NCI-H82 treated with DMSO at 0.1 percent for 48 hours (cell line): Measurements from ENCODE around the gene CD33.
"Not testable (repeated sequence)": the region's sequence is repeated elsewhere in the genome, so short reads cannot be mapped to it uniquely, and the experiment has no call there.

Experiments
- DNase-seq: peaks from one replicate; lab custom pipeline; 2025; ENCODE audit not compliant: unreplicated experiment; lab: John Stamatoyannopoulos, UW

The CD33 gene

GRCh38 chr19:51224898-51225393, at the start of gene CD33:
CD33 (plus strand) TSS chr19:51225080; CDS start chr19:51225119, 39 bp downstream.
- not testable (repeated sequence) for DNase-seq

DNA sequence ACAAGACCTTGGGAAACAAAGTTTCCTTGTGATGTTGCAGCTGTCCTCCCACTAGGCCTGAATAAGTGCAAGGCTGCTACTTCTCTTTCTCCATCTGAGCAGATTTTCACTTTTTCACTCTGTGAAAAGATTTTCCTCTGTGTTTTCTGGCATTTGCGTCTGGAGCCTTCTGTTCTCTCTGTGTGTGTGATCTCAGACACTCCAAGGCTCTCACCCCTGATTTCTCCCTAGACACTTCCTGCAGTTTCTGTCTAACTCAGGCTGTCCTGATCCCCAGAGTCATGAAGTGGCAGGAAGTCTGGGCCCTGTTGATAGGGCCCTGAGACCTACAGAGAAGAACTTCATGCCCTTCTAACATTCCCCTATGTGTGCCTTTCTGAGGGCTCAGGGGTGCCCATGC, 45.6 kb upstream of the CD33 start:
- no peak for DNase-seq

DNA sequence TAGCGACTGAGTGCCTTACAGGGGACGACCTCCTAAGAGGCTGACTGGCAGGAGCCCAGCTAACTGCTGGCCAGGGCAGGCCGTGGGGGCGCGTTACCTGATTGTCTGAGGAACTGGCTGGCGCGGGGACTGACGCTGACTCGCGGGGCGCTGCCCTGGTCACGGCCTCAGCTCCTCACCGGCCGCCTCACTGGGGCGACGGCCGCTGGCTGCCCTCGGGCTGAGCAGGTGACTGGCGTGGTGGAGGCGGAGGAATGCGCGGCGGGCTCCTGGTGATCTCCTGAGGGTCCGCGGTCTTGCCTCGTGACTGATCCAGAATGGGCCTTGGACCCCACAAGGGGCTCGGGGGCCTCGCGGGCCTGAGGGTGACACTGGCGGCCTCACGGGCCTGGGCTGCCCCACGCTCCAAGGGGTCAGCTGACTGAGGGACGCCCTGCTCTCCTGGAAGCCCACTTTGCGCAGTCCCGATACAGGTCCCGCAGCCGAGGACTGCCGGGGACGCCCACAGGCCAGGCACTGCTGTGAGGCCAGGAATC, 43.4 kb upstream of the CD33 start:
- DNase-seq: no peak

- no peak for DNase-seq
These were observed 42.9 kb upstream of the CD33 start for GRCh38 chr19:51181913-51182419.

DNA sequence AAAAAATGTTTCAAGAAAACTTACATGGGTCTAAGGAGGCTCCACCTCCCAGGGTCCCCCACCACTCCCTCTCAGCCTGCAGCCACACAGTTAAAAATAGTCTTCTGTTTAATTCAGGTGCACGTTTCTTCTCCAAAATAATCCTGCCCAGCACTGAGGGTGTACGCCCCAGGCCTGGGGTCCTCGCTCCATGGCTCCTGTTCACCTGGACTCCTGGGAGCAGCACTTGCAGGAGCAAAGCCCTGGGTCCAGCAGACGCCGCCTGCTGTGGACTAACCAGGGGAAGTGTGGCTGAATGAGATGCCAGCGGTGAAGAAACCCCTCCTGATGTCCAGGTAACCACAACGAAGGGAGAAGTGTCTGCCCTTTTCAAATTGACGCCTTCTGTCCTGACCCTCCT, 41.3 kb upstream of the CD33 start:
- DNase-seq: no peak

- no peak for DNase-seq
These were observed 39.6 kb upstream of the CD33 start for GRCh38 chr19:51185069-51185867.

DNA sequence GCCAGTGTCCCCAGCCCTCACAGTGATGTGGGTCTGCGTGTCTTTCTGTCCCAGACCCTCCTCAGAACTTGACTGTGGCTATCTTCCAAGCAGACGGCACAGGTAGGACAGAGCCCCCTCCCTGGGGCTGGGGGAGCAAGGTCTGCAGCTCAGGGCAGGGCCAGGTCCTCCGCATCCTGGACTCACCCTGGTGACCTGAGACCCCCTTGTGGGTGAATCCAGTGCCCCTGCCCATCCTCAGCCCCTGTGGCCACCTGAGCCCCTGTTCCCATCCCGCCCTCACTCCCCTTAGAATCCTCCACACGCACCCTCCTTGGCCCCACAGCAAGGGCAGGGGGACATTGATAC, 39.0 kb upstream of the CD33 start:
- no peak for DNase-seq

- no peak for DNase-seq
These were observed 38.6 kb upstream of the CD33 start for GRCh38 chr19:51186323-51186722.

DNA sequence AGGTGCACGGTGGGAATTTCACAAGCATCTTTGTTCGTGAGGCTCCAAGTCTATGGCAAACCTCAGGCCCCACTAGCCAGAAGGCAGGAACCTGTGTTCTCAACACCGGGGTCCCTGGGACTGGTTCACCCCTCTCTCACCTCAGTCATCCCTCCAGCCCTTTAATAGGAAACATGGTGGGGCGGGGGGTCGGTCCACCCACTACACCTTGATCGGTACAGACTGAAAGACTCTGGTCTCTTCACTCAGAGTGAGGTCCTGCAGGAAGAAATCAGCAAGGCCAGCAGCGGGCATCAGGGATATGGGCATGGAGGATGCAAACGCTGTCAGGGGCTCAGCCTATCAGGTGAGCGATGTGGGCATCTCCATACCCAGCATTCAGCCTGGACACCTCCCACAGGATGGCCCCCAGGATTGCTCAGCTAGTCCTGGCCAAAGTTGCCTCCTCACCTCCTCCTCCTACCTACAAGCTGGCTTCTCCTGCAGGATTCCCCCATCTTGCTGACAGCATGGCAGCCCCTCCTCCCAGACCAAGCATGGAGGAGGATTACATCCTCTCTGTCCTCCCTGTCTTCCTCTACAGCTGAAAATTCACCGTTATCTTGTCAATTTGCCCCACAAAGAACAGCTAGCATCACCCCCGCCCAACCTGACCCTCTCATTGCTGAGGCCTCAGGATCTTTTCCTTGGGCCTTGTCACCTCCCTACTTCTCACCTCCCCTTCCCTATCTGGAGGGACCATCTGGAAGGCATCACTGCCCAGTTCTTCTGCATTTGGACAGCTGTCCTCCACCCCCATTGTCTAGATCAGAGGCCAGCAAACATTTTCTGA, 37.3 kb upstream of the CD33 start:
- DNase-seq: no peak

- no peak for DNase-seq
These were observed 36.7 kb upstream of the CD33 start for GRCh38 chr19:51188227-51188559.

GRCh38 chr19:51192689-51193088, 32.2 kb upstream of the CD33 start:
- no peak for DNase-seq

DNA sequence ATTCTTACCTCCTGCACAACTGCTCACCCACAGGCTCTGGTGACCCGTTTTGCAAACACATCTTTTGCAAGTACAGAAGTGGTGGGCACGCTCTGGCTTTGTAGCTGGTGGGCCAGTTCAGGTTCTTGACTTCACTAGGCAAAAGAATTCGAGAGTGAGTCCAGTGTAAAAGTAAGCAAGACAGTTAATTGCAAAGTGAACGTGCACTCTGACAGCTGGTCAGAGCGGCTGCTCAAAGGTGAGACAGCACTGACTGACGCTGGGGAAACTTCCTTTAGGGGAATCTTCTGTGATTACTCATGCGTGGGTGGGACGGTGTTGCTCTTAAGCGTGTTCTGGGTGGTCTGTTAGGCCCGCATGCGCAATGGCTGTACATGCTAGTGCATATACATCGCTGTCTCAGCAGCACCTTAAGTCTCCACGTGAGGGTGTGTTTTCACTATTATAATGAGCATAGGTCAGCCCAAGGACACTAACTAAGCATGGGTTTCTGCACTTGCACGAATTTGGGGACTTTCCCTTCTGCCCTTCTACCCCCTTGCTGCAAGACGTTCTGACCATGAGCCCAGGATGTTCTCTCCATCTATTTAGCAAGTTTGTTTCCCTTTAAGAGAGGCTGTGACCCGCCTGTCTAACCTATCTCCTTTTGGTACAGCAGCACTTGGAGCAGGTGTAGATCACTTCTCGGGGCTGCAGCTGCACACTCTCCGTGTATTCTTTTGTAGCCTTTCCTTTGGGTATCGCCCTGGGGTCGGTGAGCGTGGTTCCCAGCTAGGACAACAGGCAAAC, 30.2 kb upstream of the CD33 start:
- DNase-seq: no peak

GRCh38 chr19:51195316-51195586, 29.6 kb upstream of the CD33 start:
- DNase-seq: no peak

GRCh38 chr19:51195616-51196015, 29.3 kb upstream of the CD33 start:
- DNase-seq: no peak

DNA sequence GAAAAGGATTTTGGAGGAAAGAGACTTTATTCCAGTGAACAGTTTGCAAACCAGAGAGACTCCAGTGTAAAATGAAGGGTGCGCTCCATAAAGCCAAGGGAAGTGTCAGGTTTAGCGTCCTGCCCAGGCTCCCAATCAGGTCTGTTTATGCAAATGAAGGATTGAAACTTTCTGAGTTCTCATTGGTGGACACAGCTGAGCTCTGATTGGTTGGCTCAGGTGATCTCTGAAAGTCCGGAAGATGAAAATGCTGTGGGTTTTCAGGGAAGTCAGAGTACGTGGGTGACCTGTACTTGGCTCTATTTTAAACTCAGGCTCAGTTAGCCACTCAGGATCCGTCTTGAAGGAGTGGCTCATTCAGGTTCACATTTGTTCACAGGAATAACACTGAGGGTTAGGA, 28.7 kb upstream of the CD33 start:
- DNase-seq: no peak

GRCh38 chr19:51198641-51199040, 26.2 kb upstream of the CD33 start:
- no peak for DNase-seq

DNA sequence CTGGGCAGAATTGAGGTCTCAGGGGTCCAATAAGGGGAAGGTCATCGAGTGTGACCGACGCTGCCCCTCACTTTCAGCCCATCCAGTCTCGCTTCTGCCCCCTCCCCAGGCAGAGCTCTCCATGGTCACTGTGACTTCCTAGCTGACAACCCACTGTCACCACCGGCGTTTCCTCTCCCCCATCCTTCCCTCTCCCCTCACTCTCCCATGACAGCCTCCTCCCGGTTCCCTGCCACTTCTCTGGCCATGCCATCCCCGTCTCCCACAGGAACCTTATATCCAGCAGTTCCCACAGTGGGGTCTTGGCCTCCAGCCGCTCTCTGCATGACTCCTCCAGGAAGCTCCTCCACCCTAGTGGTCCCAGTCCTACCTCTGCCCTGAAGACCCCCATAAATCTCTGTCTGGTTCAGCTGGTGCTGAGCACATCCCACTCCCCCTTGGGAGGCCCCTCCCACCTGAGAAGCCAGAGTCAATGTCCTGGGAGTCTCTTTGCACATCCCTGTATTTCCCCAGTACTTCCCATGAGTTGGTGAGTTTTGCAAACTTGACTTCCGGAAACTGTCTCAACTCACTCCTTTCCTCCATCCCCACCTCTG, 24.7 kb upstream of the CD33 start:
- no peak for DNase-seq

DNA sequence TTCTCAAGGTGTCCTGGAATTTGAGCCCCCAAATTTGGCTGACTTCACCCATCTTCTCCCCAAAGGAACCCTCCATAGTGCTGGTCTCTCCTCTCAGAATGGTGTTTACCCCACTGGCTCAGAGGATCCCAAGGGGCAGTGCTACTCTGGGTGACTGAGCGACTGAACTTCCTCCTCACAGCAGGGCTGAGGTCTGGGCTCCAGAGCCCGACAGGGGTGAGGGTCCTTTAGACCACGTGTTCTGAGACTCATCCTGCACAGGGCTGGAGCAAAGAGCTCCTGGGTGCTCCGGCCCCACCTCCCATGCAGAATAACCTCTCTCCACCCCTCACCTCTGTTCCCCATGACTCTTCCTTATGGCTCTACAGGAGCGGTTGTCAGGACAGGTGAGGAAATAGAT, 23.2 kb upstream of the CD33 start:
- no peak for DNase-seq

DNA sequence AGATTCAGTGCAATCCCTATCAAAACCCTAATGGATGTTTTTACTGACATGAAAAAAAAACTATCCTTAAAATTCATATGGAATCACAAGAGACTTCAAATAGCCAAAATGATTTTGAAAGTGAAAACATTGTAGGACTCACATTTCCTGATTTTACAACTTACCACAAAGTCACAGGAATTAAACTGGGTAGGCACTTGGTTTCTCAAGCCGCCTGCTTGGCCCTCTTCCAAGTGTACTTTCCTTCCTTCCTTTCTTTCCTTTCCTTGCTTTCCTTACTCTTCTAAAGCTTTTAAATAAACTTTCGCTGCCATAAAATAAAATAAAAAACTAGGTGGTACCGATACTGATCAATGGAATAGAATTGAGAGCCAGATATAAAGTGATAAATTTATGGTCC, 21.0 kb upstream of the CD33 start:
- no peak for DNase-seq

GRCh38 chr19:51204321-51204720, 20.6 kb upstream of the CD33 start:
- no peak for DNase-seq

DNA sequence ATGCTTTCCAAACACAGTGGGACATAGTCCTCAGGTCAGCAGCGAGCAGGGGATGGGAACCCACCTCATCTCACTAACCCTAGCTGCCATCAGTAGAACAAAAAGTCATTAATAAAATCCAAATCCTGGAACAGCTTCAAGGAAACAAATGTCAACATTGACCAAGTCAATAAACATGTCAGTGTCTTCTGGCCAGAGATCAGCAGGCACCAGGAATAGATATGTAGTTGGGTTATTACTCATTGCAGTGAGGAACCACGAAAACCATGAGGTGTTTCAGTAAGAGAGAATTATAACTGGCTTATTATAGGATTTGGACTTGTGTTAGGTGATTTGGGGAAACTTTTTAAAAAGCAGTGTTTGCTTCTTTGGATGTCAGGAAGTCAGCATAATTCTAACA, 17.1 kb upstream of the CD33 start:
- no peak for DNase-seq
